Astrocyte (in vitro differentiated cells and primary cell): ENCODE measurements around the gene HAT1. TPM values are rescaled to one million over a fixed set of nuclear protein-coding genes. Genes with fewer than 3 reads are reported as not detected.

Experiments used
- DNase-seq: peaks from one replicate; pipeline ENCODE4 v3.0.0-alpha.2; 2010; ENCODE audit warnings: low read depth
- FAIRE-seq: peaks from 2 replicates; lab custom pipeline; 2011; peaks lifted over from hg19 to GRCh38; lab: Jason Lieb, UNC
- H2AFZ ChIP-seq: 2 replicates; pipeline ENCODE4 v1.6.0; 2012; ENCODE audit warnings: low read depth, low read length, inconsistent platforms
- H3K27ac ChIP-seq: 2 replicates; pipeline ENCODE4 v1.5.1; 2011; ENCODE audit warnings: low read depth, low read length, inconsistent platforms
- H3K27me3 ChIP-seq: 2 replicates; pipeline ENCODE4 v1.6.0; 2011; ENCODE audit warnings: low read length, inconsistent platforms; ENCODE audit not compliant: insufficient read depth
- H3K36me3 ChIP-seq: 2 replicates; pipeline ENCODE4 v1.5.1; 2011; ENCODE audit warnings: low read length, inconsistent platforms; ENCODE audit not compliant: insufficient read depth
- H3K4me1 ChIP-seq: 2 replicates; pipeline ENCODE4 v1.5.1; 2011; ENCODE audit warnings: low read length, inconsistent platforms; ENCODE audit not compliant: insufficient read depth
- H3K4me2 ChIP-seq: 2 replicates; pipeline ENCODE4 v1.6.0; 2012; ENCODE audit warnings: low read length, inconsistent platforms
- H3K4me3 ChIP-seq: 2 replicates; pipeline ENCODE4 v1.5.1; 2011; ENCODE audit warnings: low read depth, mild to moderate bottlenecking, low read length, inconsistent platforms; ENCODE audit not compliant: insufficient read depth
- H3K79me2 ChIP-seq: 2 replicates; pipeline ENCODE4 v1.6.0; 2012; ENCODE audit warnings: mild to moderate bottlenecking, low read length, inconsistent platforms; ENCODE audit not compliant: insufficient read depth
- H3K9ac ChIP-seq: 2 replicates; pipeline ENCODE4 v1.6.0; 2012; ENCODE audit warnings: mild to moderate bottlenecking, low read length, inconsistent platforms
- H3K9me3 ChIP-seq: 2 replicates; pipeline ENCODE4 v1.5.1; 2012; ENCODE audit warnings: low read depth, mild to moderate bottlenecking, low read length, inconsistent platforms; ENCODE audit not compliant: insufficient read depth
- H4K20me1 ChIP-seq: 2 replicates; pipeline ENCODE4 v1.6.0; 2012; ENCODE audit warnings: low read length, inconsistent platforms; ENCODE audit not compliant: insufficient read depth
- H3K27ac Mint-ChIP-seq: one replicate; pipeline ENCODE4 v1.8.0; 2021; ENCODE audit warnings: mild to moderate bottlenecking, mixed read lengths; ENCODE audit not compliant: unreplicated experiment
- H3K27me3 Mint-ChIP-seq: one replicate; pipeline ENCODE4 v1.8.0; 2021; ENCODE audit warnings: low read depth, mixed read lengths; ENCODE audit not compliant: unreplicated experiment
- H3K36me3 Mint-ChIP-seq: one replicate; pipeline ENCODE4 v1.8.0; 2021; ENCODE audit warnings: low read depth, mixed read lengths; ENCODE audit not compliant: unreplicated experiment
- H3K4me1 Mint-ChIP-seq: one replicate; pipeline ENCODE4 v1.8.0; 2021; ENCODE audit warnings: low read depth, mixed read lengths; ENCODE audit not compliant: unreplicated experiment
- H3K4me3 Mint-ChIP-seq: one replicate; pipeline ENCODE4 v1.8.0; 2021; ENCODE audit warnings: mild to moderate bottlenecking, moderate library complexity, mixed read lengths; ENCODE audit not compliant: unreplicated experiment
- H3K9me3 Mint-ChIP-seq: one replicate; pipeline ENCODE4 v1.8.0; 2021; ENCODE audit warnings: mild to moderate bottlenecking, mixed read lengths; ENCODE audit not compliant: unreplicated experiment
- CTCF ChIP-seq: IDR thresholded peaks from 2 replicates; pipeline ENCODE4 v1.5.1; 2011; ENCODE audit warnings: low read depth, mild to moderate bottlenecking, inconsistent platforms, low read length, moderate library complexity; ENCODE audit not compliant: insufficient read depth
- EZH2 ChIP-seq: IDR thresholded peaks from 2 replicates; pipeline ENCODE4 v1.6.1; 2012; ENCODE audit warnings: mild to moderate bottlenecking, low read length, inconsistent platforms; ENCODE audit not compliant: insufficient read depth
- total RNA-seq: library from RNA; stranded (reverse); gene quantifications from 2 replicates; pipeline ENCODE4 v1.2.1, GENCODE V29; 2021

The HAT1 gene
- total RNA-seq, 1 donor from 2014 or later: 29.1 TPM

- Mint-ChIP-seq H3K4me3 (no peak overlapping the region), H3K27ac (no peak overlapping the region), H3K4me1 (peaks cover 12% of the 10 kb centered on the region), H3K9me3 (no peaks in the 10 kb centered on the region), H3K36me3 (peaks cover 8% of the 10 kb centered on the region), H3K27me3 (no peaks in the 10 kb centered on the region)
- no peaks in the 10 kb centered on the region for H3K27me3 ChIP-seq
- DNase-seq (no peak), FAIRE-seq (no peak)
- no peaks in the 10 kb centered on the region for H3K9me3 ChIP-seq
- TF ChIP-seq CTCF (no peak), EZH2 (no peak)
- peaks cover 7% of the 10 kb centered on the region for H3K79me2 ChIP-seq
- H2AFZ ChIP-seq: no peak overlapping the region
- no peak overlapping the region for H3K9ac ChIP-seq
- H3K4me3 ChIP-seq: no peak overlapping the region
- H3K36me3 ChIP-seq: peaks cover 14% of the 10 kb centered on the region
- no peaks in the 10 kb centered on the region for H4K20me1 ChIP-seq
- H3K4me2 ChIP-seq: no peak overlapping the region
- no peaks in the 10 kb centered on the region for H3K4me1 ChIP-seq
- no peak overlapping the region for H3K27ac ChIP-seq
Observed at GRCh38 chr2:171963198-171963597, 40.9 kb downstream of the HAT1 start.

GRCh38 chr2:171964308-171964707 is 42.0 kb downstream of the HAT1 start:
- H3K27ac Mint-ChIP-seq: no peak overlapping the region
- peaks cover 7% of the 10 kb centered on the region for H3K4me1 Mint-ChIP-seq
- no peaks in the 10 kb centered on the region for H4K20me1 ChIP-seq
- TF ChIP-seq CTCF (no peak), EZH2 (no peak)
- FAIRE-seq (no peak), DNase-seq (no peak)
- no peaks in the 10 kb centered on the region for H3K9me3 Mint-ChIP-seq
- peaks cover 7% of the 10 kb centered on the region for H3K79me2 ChIP-seq
- H3K36me3 Mint-ChIP-seq: peaks cover 8% of the 10 kb centered on the region
- H3K9ac ChIP-seq: no peak overlapping the region
- H3K27ac ChIP-seq: no peak overlapping the region
- H3K4me1 ChIP-seq: no peaks in the 10 kb centered on the region
- no peak overlapping the region for H3K4me3 Mint-ChIP-seq
- peaks cover 14% of the 10 kb centered on the region for H3K36me3 ChIP-seq
- no peaks in the 10 kb centered on the region for H3K27me3 ChIP-seq
- no peak overlapping the region for H3K4me2 ChIP-seq
- no peaks in the 10 kb centered on the region for H3K9me3 ChIP-seq
- H3K4me3 ChIP-seq: no peak overlapping the region
- no peak overlapping the region for H2AFZ ChIP-seq
- no peaks in the 10 kb centered on the region for H3K27me3 Mint-ChIP-seq

GRCh38 chr2:171965238-171965637 is 43.0 kb downstream of the HAT1 start:
- Histone ChIP-seq H3K4me3 (no peak overlapping the region), H2AFZ (no peak overlapping the region), H3K4me1 (no peaks in the 10 kb centered on the region), H3K4me2 (no peak overlapping the region), H3K27me3 (no peaks in the 10 kb centered on the region), H3K36me3 (peaks cover 14% of the 10 kb centered on the region), H4K20me1 (no peaks in the 10 kb centered on the region), H3K9ac (no peak overlapping the region), H3K27ac (no peak overlapping the region), H3K9me3 (no peaks in the 10 kb centered on the region), H3K79me2 (peaks cover 4% of the 10 kb centered on the region)
- Mint-ChIP-seq H3K9me3 (no peaks in the 10 kb centered on the region), H3K4me3 (no peak overlapping the region), H3K4me1 (no peaks in the 10 kb centered on the region), H3K27ac (no peak overlapping the region), H3K27me3 (no peaks in the 10 kb centered on the region), H3K36me3 (peaks cover 8% of the 10 kb centered on the region)
- FAIRE-seq (no peak), DNase-seq (no peak)
- TF ChIP-seq EZH2 (no peak), CTCF (no peak)
